ENCODE data around the gene PTPRC. TPM values are rescaled to one million over a fixed set of nuclear protein-coding genes. Genes with fewer than 3 reads are reported as not detected.

The PTPRC gene
- total and polyA plus RNA-seq, 9 donors, result 1.9 to 17.5 (median 6.9) TPM

GRCh38 chr1:198687429-198687828 is 48.6 kb downstream of the PTPRC start:
- H3K36me3 ChIP-seq, result no peaks in the 10 kb centered on the region
- H3K27me3 ChIP-seq, result no peaks in the 10 kb centered on the region
- H3K4me1 ChIP-seq (ENCODE audit: insufficient read depth), result no peaks in the 10 kb centered on the region
- TF ChIP-seq EP300 (IDR thresholded peaks at IDR 0.05) (no peak), CTCF (IDR thresholded peaks at IDR 0.05) (no peak), POLR2A (IDR thresholded peaks at IDR 0.05) (no peak)
- H3K27ac ChIP-seq, result no peak overlapping the region
- 78 to 83% (median 78%) methylated on average over 4 of the region's 4 CpGs for WGBS, 3 donors
- no peak for DNase-seq
- H3K9me3 ChIP-seq, result no peaks in the 10 kb centered on the region
- intact Hi-C loops (cut with DNase I), result no loop called here
- H3K4me3 ChIP-seq, result no peak overlapping the region

GRCh38 chr1:198691063-198691462 is 52.2 kb downstream of the PTPRC start:
- Histone ChIP-seq H3K27me3 (no peaks in the 10 kb centered on the region), H3K9me3 (no peaks in the 10 kb centered on the region), H3K27ac (no peak overlapping the region), H3K36me3 (no peaks in the 10 kb centered on the region), H3K4me1 (ENCODE audit: insufficient read depth) (no peaks in the 10 kb centered on the region), H3K4me3 (no peak overlapping the region)
- intact Hi-C loops (cut with DNase I), result no loop called here
- DNase-seq, result no peak
- WGBS, 3 donors, result 93 to 100% (median 97%) methylated on average over 1 of the region's 1 CpG
- no peak for TF ChIP-seq CTCF (IDR thresholded peaks at IDR 0.05)
- TF ChIP-seq POLR2A (IDR thresholded peaks at IDR 0.05), result no peak
- no peak for TF ChIP-seq EP300 (IDR thresholded peaks at IDR 0.05)

- intact Hi-C loops (cut with DNase I), result no loop called here
- TF ChIP-seq POLR2A (IDR thresholded peaks at IDR 0.05) (no peak), EP300 (IDR thresholded peaks at IDR 0.05) (no peak)
- no peaks in the 10 kb centered on the region for H3K9me3 ChIP-seq
- H3K27me3 ChIP-seq, result no peaks in the 10 kb centered on the region
- H3K27ac ChIP-seq, result no peak overlapping the region
- no peaks in the 10 kb centered on the region for H3K36me3 ChIP-seq
- DNase-seq, result no peak
- no peaks in the 10 kb centered on the region for H3K4me1 ChIP-seq (ENCODE audit: insufficient read depth)
- H3K4me3 ChIP-seq, result no peak overlapping the region
Observed at GRCh38 chr1:198693321-198693720, 54.5 kb downstream of the PTPRC start.

GRCh38 chr1:198694542-198694941 is 55.7 kb downstream of the PTPRC start:
- Histone ChIP-seq H3K4me3 (no peak overlapping the region), H3K36me3 (no peaks in the 10 kb centered on the region), H3K27ac (no peak overlapping the region), H3K4me1 (ENCODE audit: insufficient read depth) (no peaks in the 10 kb centered on the region), H3K27me3 (no peaks in the 10 kb centered on the region), H3K9me3 (no peaks in the 10 kb centered on the region)
- intact Hi-C loops (cut with DNase I), result no loop called here
- TF ChIP-seq EP300 (IDR thresholded peaks at IDR 0.05) (no peak), POLR2A (IDR thresholded peaks at IDR 0.05) (no peak), CTCF (IDR thresholded peaks at IDR 0.05) (no peak)
- no peak for DNase-seq
- WGBS, 3 donors, result 62 to 75% (median 75%) methylated on average over 1 of the region's 1 CpG

GRCh38 chr1:198696211-198696610 is 57.4 kb downstream of the PTPRC start:
- Histone ChIP-seq H3K36me3 (no peaks in the 10 kb centered on the region), H3K4me3 (no peak overlapping the region), H3K27ac (no peak overlapping the region), H3K27me3 (no peaks in the 10 kb centered on the region), H3K4me1 (ENCODE audit: insufficient read depth) (no peaks in the 10 kb centered on the region), H3K9me3 (no peaks in the 10 kb centered on the region)
- TF ChIP-seq POLR2A (IDR thresholded peaks at IDR 0.05) (no peak), CTCF (IDR thresholded peaks at IDR 0.05) (no peak), EP300 (IDR thresholded peaks at IDR 0.05) (no peak)
- intact Hi-C loops (cut with DNase I), result no loop called here
- 85 to 96% (median 90%) methylated on average over 1 of the region's 1 CpG for WGBS, 3 donors
- no peak for DNase-seq

Measured in ovary (tissue), 9 donors.